Renal cortical epithelial cell (primary cell): ENCODE measurements around the gene TP53RK. TPM values are rescaled to one million over a fixed set of nuclear protein-coding genes. Genes with fewer than 3 reads are reported as not detected.
A peak's percentile ranks its signal among the peaks of the same experiment; 100 is the strongest.

Experiments
- DNase-seq: peaks from one replicate; pipeline ENCODE4 v3.0.0-alpha.2; 2011; ENCODE audit warnings: low read depth
- total RNA-seq: library from RNA; depleted of rRNA; stranded (reverse); fragments of >200 nt; gene quantifications from 2 replicates; pipeline ENCODE4 v1.2.3, GENCODE V29; 2014

TP53RK gene
- total RNA-seq, 1 donor from 2014 or later: 16.0 TPM

DNA sequence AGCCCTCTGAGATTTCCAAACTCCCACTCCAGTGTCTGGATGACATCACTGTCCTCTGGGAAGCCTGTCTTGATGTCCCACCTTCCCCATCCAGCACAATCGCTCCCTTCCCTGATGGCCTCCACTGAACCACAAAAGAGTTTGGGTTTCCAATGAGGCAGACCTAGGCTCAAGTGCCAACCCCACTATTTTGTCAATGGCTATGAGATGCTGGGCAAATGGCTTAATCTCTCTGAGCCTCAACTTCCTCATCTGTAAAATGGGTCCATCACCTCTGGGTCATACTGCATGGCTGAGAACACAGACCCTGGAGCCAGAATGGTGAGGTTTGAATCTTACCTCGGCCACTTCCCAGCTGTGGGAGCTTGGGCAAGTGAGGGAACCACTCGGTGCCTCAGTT lies 49.7 kb downstream of the TP53RK start:
- DNase-seq: no peak

DNA sequence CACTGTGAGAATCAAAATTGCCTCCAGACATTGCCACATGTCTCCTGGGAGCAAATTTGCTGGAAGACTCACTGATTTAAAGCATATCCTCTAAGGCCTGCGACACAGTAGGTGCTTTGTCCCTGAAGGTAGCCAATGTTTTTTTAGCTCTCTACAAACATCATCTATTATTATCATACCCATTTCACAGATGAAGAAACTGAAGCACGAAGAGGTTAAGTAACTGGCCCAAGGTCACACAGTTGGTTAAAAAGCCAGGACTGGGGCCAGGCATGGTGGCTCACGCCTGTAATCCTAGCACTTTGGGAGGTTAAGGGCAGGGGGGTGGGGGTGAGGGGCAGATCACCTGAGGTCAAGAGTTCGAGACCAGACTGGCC lies 50.4 kb downstream of the TP53RK start:
- DNase-seq: no peak

DNA sequence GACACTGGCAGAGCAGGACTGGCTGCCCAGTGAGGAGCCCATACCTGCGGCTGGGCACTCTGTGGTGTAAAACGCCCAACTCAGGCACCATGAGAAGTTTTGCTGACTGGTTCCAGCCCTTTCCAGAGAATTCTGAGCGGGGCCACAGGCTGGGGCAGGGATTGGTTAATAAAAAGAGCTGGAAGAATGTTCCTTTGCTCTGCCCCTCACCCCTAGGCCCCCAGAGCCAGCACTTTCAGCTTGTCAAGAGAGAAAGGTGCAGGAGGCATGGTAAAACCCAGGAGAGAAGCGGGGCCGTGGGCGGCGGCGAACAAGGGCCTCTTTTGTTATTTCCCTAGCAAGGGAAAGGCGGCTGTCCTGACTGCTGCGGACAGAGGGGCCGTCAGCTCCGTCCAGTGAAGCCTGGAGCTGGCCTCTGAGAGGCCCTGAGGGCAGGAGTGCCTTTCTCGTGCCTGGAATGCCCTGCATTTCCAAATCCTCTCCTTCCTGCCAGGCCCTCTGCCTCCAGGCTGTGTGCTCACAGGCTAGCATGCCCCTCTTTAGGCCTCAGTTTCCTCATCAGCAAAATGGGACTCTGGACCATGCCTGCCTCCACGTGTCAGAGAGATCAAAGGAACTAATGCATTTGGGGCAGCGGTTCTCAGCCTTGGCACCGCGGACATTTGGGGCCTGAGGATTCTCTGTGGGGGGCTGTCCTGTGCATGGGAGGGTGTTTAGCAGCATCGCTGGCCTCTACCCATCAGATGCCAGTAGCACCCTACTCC lies 50.9 kb downstream of the TP53RK start:
- DNase-seq: no peak

DNA sequence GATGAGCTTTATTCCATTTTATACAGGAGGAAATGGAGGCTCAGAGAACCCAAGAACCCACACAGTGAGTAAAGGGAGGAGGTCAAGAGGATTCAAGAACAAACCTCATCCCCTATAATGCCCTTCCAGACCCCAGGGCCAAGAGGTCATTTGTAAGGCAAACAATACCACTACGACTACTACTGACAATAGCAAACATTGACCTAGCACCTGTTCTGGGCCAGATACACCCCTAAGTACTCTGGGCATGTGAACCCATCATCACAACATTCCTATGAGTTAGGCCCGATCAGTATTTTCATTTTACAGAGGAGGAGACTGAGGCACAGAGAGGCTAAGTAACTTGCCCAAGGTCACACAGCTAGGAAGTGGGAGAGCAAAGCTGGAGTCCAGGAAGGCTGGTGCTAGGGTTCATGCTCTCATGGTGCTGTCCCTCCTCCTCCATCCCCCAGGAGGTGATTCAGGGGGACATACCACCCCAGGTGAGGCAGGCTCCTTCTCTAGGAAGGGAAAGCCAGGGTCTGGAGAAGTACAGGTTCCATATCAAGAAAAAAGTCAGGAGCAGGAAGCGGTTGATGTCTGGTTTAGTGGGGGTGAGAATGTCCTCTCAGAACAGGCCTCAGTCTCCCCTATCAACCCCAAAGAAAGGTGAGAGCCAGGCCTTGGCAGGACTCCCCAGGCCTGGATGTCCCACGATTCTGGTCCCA lies 51.7 kb downstream of the TP53RK start:
- DNase-seq: no peak

DNA sequence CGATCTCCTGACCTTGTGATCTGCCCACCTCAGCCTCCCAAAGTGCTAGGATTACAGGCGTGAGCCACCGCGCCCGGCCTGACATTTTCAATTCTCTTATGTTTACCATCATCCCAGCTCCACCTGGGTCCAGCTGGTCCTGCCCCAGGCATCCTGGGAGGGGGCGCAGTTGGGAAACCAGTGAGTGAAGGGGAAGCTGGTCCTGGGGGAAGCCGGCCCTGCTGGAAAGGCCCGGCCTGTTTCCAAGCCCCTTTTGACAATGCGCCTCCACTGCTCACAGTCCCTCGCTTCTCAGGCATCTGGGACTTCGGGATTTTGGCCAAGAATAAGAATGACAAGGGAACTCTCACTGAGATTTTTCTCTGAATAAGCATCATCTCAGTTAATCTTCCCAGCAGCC lies 52.2 kb downstream of the TP53RK start:
- no peak for DNase-seq

DNA sequence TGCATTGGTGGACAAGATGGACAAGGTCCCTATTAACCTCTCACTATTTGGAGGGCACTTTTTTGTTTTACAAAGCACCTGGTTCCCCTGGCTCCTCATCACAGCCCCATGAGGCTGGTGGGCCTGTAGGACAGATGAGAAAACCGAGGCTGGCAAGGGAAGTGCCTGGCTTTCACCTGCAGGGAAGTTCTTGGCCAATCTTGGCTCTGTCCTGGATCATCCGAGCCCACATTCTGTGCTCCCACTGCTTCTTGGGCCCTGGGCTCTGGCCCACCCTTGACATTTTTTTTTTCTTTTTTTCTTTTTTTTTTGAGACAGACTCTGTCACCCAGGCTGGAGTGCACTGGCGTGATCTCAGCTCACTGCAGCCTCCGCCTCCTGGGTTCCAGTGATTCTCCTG lies 52.7 kb downstream of the TP53RK start:
- DNase-seq: no peak

DNA sequence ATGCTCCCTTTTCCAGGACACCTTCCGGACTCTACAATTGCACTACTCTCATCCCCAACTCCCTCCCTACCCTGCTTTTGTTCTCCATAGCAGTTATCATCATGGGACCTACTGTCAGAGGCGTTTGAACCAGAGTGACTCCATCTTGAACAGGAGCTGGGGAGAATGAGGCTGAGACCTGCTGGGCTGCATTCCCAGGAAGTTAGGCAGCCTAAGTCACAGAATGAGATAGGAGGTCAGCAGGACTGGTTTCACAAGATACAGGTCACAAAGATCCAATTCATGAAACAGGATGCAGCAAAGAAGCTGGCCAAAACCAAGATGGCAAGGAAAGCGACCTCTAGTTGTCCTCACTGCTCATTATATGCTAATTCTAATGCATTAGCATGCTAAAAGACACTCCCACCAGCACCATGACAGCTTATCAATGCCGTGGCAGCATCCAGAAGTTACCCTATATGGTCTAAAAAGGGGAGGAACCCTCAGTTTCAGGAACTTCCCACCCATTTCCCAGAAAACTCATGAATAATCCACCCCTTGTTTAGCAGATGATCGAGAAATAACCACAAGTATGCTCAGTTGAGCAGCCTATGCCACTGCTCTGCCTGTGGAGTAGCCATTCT lies 53.6 kb downstream of the TP53RK start:
- peak; percentile 77 for DNase-seq

DNA sequence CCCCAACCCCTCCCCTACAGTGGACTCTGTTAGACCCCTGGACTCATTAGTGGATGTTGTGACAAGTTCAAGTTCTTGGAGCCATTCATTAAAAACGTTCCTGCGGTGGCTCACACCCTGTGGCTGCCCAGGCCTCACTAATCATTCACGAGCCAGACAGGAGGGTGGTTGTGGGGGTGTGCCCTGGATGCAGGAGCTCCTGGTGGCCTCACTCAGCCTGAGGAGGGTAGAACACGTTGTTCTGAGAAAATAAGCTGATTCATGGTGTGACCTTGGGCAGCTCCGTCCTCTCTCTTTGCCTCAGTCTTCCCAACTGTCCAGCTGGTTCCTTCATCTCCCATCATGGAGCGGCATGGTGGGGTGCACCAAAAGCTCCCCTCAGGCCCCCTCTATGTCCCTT lies 54.7 kb downstream of the TP53RK start:
- peak; percentile 84 for DNase-seq

Other genes with a start within 250 kb of the TP53RK start
- 1.7 and 8.1 TPM in 2 replicates for gene ZNF334, start 175.9 kb downstream of the TP53RK start, total RNA-seq
- not detected in 2 replicates for gene OCSTAMP, start 138.8 kb downstream of the TP53RK start, total RNA-seq
- gene SLC13A3, start 38.0 kb downstream of the TP53RK start, total RNA-seq: 1.4 and 4.2 TPM in 2 replicates
- gene SLC2A10, start 20.2 kb upstream of the TP53RK start, total RNA-seq: 8.0 and 13.9 TPM in 2 replicates
- gene EYA2, start 205.4 kb upstream of the TP53RK start, total RNA-seq: not detected in 2 replicates